OCI-LY1 (cell line): ENCODE measurements around the gene TBPL1.

ENCODE experiments used
- H2AFZ ChIP-seq: fragments of 200-600 bp; sonication (generic), shearing (Covaris generic); 2 replicates; pipeline ENCODE4 v1.6.0; 2014; ENCODE audit warnings: antibody characterized with exemption, mild to moderate bottlenecking, low read length
- H3F3A ChIP-seq: fragments of 200-600 bp; sonication (generic), shearing (Covaris generic); 2 replicates; pipeline ENCODE4 v1.6.0; 2014; ENCODE audit warnings: mild to moderate bottlenecking, antibody characterized with exemption, low read length, moderate library complexity; ENCODE audit not compliant: insufficient read depth
- H3K27ac ChIP-seq: fragments of 200-600 bp; sonication (generic); 2 replicates; pipeline ENCODE4 v1.5.1; 2014; ENCODE audit warnings: low read length, mixed run types, mild to moderate bottlenecking, low read depth; ENCODE audit not compliant: poor library complexity, severe bottlenecking
- H3K27me3 ChIP-seq: fragments of 200-600 bp; sonication (generic); 2 replicates; pipeline ENCODE4 v1.6.0; 2014; ENCODE audit warnings: antibody characterized with exemption, mild to moderate bottlenecking, low read length, moderate library complexity; ENCODE audit not compliant: insufficient read depth
- H3K36me3 ChIP-seq: fragments of 200-600 bp; sonication (generic); 2 replicates; pipeline ENCODE4 v1.6.1; 2014; ENCODE audit warnings: mild to moderate bottlenecking, antibody characterized with exemption, low read length, moderate library complexity, mixed read lengths; ENCODE audit not compliant: insufficient read depth
- H3K4me1 ChIP-seq: fragments of 200-600 bp; sonication (generic); 2 replicates; pipeline ENCODE4 v1.5.1; 2014; ENCODE audit warnings: mild to moderate bottlenecking, low read length, moderate library complexity; ENCODE audit not compliant: insufficient read depth, severe bottlenecking
- H3K4me2 ChIP-seq: fragments of 200-600 bp; sonication (generic), shearing (Covaris generic); 2 replicates; pipeline ENCODE4 v1.6.1; 2014; ENCODE audit warnings: low read length
- H3K4me3 ChIP-seq: fragments of 200-600 bp; sonication (generic); 2 replicates; pipeline ENCODE4 v1.5.1; 2014; ENCODE audit warnings: low read length, low read depth, mild to moderate bottlenecking, mixed read lengths; ENCODE audit not compliant: poor library complexity, severe bottlenecking
- H3K79me2 ChIP-seq: fragments of 200-600 bp; shearing (Covaris generic); 2 replicates; pipeline ENCODE4 v1.6.1; 2016; ENCODE audit warnings: mixed run types, low read length, mixed read lengths; ENCODE audit not compliant: insufficient read depth
- H3K9ac ChIP-seq: fragments of 200-600 bp; sonication (generic), shearing (Covaris generic); 2 replicates; pipeline ENCODE4 v1.6.1; 2014; ENCODE audit warnings: mild to moderate bottlenecking, low read length, mixed read lengths
- H3K9me2 ChIP-seq: fragments of 200-600 bp; sonication (generic), shearing (Covaris generic); 2 replicates; pipeline ENCODE4 v1.6.1; 2014; ENCODE audit warnings: low read depth, mild to moderate bottlenecking, low read length, mixed read lengths
- H3K9me3 ChIP-seq: fragments of 200-600 bp; shearing (Covaris generic); 2 replicates; pipeline ENCODE4 v1.6.1; 2014; ENCODE audit warnings: low read length, mixed read lengths
- H4K20me1 ChIP-seq: fragments of 200-600 bp; sonication (generic), shearing (Covaris generic); 2 replicates; pipeline ENCODE4 v1.6.0; 2016; ENCODE audit warnings: mild to moderate bottlenecking, low read length; ENCODE audit not compliant: insufficient read depth
- EZH2 ChIP-seq: fragments of 200-600 bp; sonication (generic), shearing (Covaris generic); IDR thresholded peaks from 2 replicates; pipeline ENCODE4 v1.8.0; 2017; ENCODE audit warnings: borderline replicate concordance, mixed run types, mild to moderate bottlenecking, antibody characterized with exemption, low read length, moderate library complexity, mixed read lengths
- TF ChIP-seq, protein P1 (sequence below): fragments of 200-600 bp; sonication (generic), shearing (Covaris generic); IDR thresholded peaks from 2 replicates; pipeline ENCODE4 v1.5.1; 2017; ENCODE audit warnings: mild to moderate bottlenecking, antibody characterized with exemption, low read length, moderate library complexity, mixed read lengths

The TBPL1 gene

DNA sequence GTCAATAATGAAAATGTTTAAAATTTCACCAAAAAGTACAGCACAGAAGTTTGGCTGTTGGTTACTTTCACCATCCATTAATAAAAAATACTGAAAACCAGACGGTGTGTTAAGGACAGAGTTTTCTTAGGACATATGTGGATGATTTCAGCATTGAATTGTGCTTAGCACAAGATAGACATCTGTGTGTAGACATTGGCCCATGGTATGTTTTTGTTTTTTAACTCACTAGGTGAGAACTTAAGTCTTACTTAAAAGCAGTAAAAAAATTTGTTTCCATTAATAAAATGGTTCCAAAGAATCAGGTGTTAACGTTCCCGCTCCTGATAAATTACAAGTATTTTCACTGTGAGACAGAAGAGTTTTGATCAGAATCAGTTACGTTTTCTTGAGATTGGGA, 4.2 kb downstream of the TBPL1 start:
- no peak for TF ChIP-seq EZH2
- TF ChIP-seq, protein P1, sequence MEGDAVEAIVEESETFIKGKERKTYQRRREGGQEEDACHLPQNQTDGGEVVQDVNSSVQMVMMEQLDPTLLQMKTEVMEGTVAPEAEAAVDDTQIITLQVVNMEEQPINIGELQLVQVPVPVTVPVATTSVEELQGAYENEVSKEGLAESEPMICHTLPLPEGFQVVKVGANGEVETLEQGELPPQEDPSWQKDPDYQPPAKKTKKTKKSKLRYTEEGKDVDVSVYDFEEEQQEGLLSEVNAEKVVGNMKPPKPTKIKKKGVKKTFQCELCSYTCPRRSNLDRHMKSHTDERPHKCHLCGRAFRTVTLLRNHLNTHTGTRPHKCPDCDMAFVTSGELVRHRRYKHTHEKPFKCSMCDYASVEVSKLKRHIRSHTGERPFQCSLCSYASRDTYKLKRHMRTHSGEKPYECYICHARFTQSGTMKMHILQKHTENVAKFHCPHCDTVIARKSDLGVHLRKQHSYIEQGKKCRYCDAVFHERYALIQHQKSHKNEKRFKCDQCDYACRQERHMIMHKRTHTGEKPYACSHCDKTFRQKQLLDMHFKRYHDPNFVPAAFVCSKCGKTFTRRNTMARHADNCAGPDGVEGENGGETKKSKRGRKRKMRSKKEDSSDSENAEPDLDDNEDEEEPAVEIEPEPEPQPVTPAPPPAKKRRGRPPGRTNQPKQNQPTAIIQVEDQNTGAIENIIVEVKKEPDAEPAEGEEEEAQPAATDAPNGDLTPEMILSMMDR, result no peak
- Histone ChIP-seq H3K27ac (no peak overlapping the region), H3K9me2 (no peaks in the 10 kb centered on the region), H3K9ac (no peak overlapping the region), H3K4me3 (no peak overlapping the region), H3K4me1 (peaks cover 46% of the 10 kb centered on the region), H4K20me1 (no peaks in the 10 kb centered on the region), H3K36me3 (no peaks in the 10 kb centered on the region), H3K4me2 (peak overlapping the region; percentile 98; the same call in 1 of the 2 replicates), H3K27me3 (no peaks in the 10 kb centered on the region), H3K79me2 (peaks cover 87% of the 10 kb centered on the region), H2AFZ (no peak overlapping the region), H3F3A (no peaks in the 10 kb centered on the region), H3K9me3 (no peaks in the 10 kb centered on the region)

- no peaks in the 10 kb centered on the region for H3K36me3 ChIP-seq
- peaks cover 46% of the 10 kb centered on the region for H3K4me1 ChIP-seq
- no peak overlapping the region for H3K4me3 ChIP-seq
- no peaks in the 10 kb centered on the region for H3K9me3 ChIP-seq
- no peak overlapping the region; the same call in 1 of the 2 replicates for H3K4me2 ChIP-seq
- no peaks in the 10 kb centered on the region for H4K20me1 ChIP-seq
- H3K27me3 ChIP-seq, result no peaks in the 10 kb centered on the region
- no peak overlapping the region for H3K27ac ChIP-seq
- no peaks in the 10 kb centered on the region for H3F3A ChIP-seq
- no peak overlapping the region for H3K9ac ChIP-seq
- no peaks in the 10 kb centered on the region for H3K9me2 ChIP-seq
- peaks cover 93% of the 10 kb centered on the region for H3K79me2 ChIP-seq
- TF ChIP-seq EZH2, result no peak
- TF ChIP-seq, protein P1, result no peak
- no peak overlapping the region for H2AFZ ChIP-seq
These were observed 4.8 kb downstream of the TBPL1 start for GRCh38 chr6:133957780-133958242.

DNA sequence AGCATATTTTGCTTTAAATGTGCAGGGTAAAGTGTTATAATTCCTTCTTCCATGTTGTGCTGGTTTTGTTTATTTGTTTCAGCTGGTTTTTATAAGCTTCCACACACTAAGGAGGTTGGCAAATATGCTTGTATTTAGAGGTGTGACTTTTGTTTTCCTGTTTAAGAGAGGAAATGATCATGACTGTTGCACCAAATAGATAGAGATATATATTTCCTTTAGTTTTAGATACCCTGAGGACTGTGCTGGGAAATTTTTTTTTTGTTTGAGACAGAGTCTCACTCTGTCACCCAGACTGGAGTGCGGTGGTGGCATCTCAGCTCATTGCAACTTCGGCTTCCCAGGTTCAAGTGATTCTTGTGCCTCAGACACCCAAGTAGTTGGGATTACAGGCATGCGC, 5.8 kb downstream of the TBPL1 start:
- H3K79me2 ChIP-seq, result peaks cover 94% of the 10 kb centered on the region
- H3K27me3 ChIP-seq, result no peaks in the 10 kb centered on the region
- no peak overlapping the region for H3K9ac ChIP-seq
- H3K36me3 ChIP-seq, result no peaks in the 10 kb centered on the region
- H2AFZ ChIP-seq, result no peak overlapping the region
- no peaks in the 10 kb centered on the region for H3K9me2 ChIP-seq
- no peak overlapping the region for H3K4me3 ChIP-seq
- TF ChIP-seq, protein P1, result no peak
- no peak for TF ChIP-seq EZH2
- H3K4me2 ChIP-seq, result no peak overlapping the region
- no peaks in the 10 kb centered on the region for H3F3A ChIP-seq
- H3K27ac ChIP-seq, result no peak overlapping the region
- H3K4me1 ChIP-seq, result peaks cover 46% of the 10 kb centered on the region
- no peaks in the 10 kb centered on the region for H4K20me1 ChIP-seq
- H3K9me3 ChIP-seq, result no peaks in the 10 kb centered on the region
